Measurements from ENCODE around the gene HIPK4. TPM values are rescaled to one million over a fixed set of nuclear protein-coding genes. Genes with fewer than 3 reads are reported as not detected.

HIPK4 gene
- total and polyA plus RNA-seq, 2 of the 8 experiments (the other 6 are each of a cell fraction or from before 2014, with no cell fraction given) = 0.15 to 0.57 TPM

GRCh38 chr19:40337594-40337993, 52.4 kb downstream of the HIPK4 start:
- CTCF ChIA-PET (ENCODE audit: partially characterized antibody) = interaction anchor here (1.1 kb wide), 2 partner anchors 85 to 177 kb away, joined by 3 read pairs; no protein-coding TSS in a partner anchor

More at GRCh38 chr19:40337594-40337993, 52.4 kb downstream of the HIPK4 start:
- H3K18ac ChIP-seq (ENCODE audit: extremely low read depth, low read length) = no peak overlapping the region
- no peak overlapping the region for H3K9ac ChIP-seq (replicated peaks in 1 of 4; ENCODE audit: extremely low read depth in 1 of 4, low read depth in 3 of 4, low read length in 3 of 4)
- FAIRE-seq (no peak), DNase-seq (ENCODE audit: low read depth in 1 of 2, low spot score in 2 of 2) (no peak)
- no peak overlapping the region for H3K27ac ChIP-seq (ENCODE audit: low read depth, low read length)
- H3K79me2 ChIP-seq (ENCODE audit: control insufficient read depth in 1 of 2, insufficient read depth in 2 of 2, low read length in 2 of 2) = no peaks in the 10 kb centered on the region; a peak in 1 of 4 replicates
- no peak overlapping the region for H3K23ac ChIP-seq (ENCODE audit: insufficient read length)
- 91% methylated on average over 5 of the region's 5 CpGs; no CpG with 5 or more reads in 1 of the 2 experiments for WGBS, 2 experiments (ENCODE audit: extremely low coverage in 1 of 2, insufficient coverage in 1 of 2, insufficient read length in 1 of 2, insufficient replicate concordance in 2 of 2, low coverage in 1 of 2, low lambda C conversion rate in 2 of 2, missing lambda C conversion rate in 1 of 2)
- no peak overlapping the region for H3K4me2 ChIP-seq (ENCODE audit: insufficient read depth in 1 of 2, low read depth in 2 of 2, low read length in 2 of 2)
- POLR2A ChIA-PET (ENCODE audit: partially characterized antibody) = interaction anchor here (0.6 kb wide), 1 partner anchor 96 kb away, joined by 3 read pairs; no protein-coding TSS in a partner anchor
- H3K36me3 ChIP-seq (ENCODE audit: control insufficient read depth in 2 of 4, insufficient read depth in 4 of 4, low read length in 3 of 4) = peaks cover 0 to 5% (median 1%) of the 10 kb centered on the region in 4 experiments; a peak in 6 of 8 replicates
- no peak overlapping the region for H4K91ac ChIP-seq (replicated peaks; ENCODE audit: insufficient read length, low read length)
- H2BK5ac ChIP-seq (ENCODE audit: low read depth, low read length) = no peak overlapping the region
- H3K23me2 ChIP-seq (ENCODE audit: low read depth, low read length) = no peaks in the 10 kb centered on the region
- no peak overlapping the region for H4K5ac ChIP-seq (ENCODE audit: insufficient read length, low read depth, low read length)
- H3K79me1 ChIP-seq (ENCODE audit: low read depth, low read length) = 0 out of 2 replicates have a peak, but pooled peaks cover under 1% of the 10 kb centered on the region
- H3K4me1 ChIP-seq (replicated peaks in 1 of 4; ENCODE audit: control insufficient read depth in 3 of 4, insufficient read depth in 4 of 4, low read length in 3 of 4) = no peaks in the 10 kb centered on the region
- no peak overlapping the region for H3K14ac ChIP-seq (ENCODE audit: insufficient read length)
- no peak overlapping the region for H3K4ac ChIP-seq (replicated peaks; ENCODE audit: insufficient read length, low read depth, low read length)
- H2AK5ac ChIP-seq (ENCODE audit: low read depth, low read length) = no peak overlapping the region
- no peak for TF ChIP-seq SP1 (IDR thresholded peaks at IDR 0.05; ENCODE audit: low read depth, low read length)
- TF ChIP-seq SUZ12 (IDR thresholded peaks at IDR 0.05; ENCODE audit: low read length) = no peak
- TF ChIP-seq CBX5 (IDR thresholded peaks at IDR 0.05; ENCODE audit: low read depth, low read length) = no peak
- TF ChIP-seq TCF12 (IDR thresholded peaks at IDR 0.05; ENCODE audit: low read depth, low read length) = no peak
- no peak for TF ChIP-seq SRF (IDR thresholded peaks at IDR 0.05; ENCODE audit: low read depth, low read length)
- no peak for TF ChIP-seq NRF1 (IDR thresholded peaks at IDR 0.05; ENCODE audit: low read depth, low read length)
- H2BK12ac ChIP-seq (ENCODE audit: low read depth, low read length) = no peak overlapping the region
- H3K9me3 ChIP-seq (ENCODE audit: insufficient read depth in 2 of 2, low read depth in 1 of 2, low read length in 1 of 2) = no peaks in the 10 kb centered on the region
- peaks cover 0 to 3% of the 10 kb centered on the region in 2 experiments for H4K20me1 ChIP-seq (replicated peaks in 1 of 2; ENCODE audit: control insufficient read depth in 1 of 2, insufficient read depth in 2 of 2, low read length in 2 of 2)
- H2BK120ac ChIP-seq (replicated peaks; ENCODE audit: low read depth, low read length) = no peak overlapping the region
- H3K56ac ChIP-seq (replicated peaks; ENCODE audit: insufficient read length, low read depth, low read length) = no peak overlapping the region
- no peak overlapping the region for H2BK20ac ChIP-seq (ENCODE audit: low read length)
- H3K4me3 ChIP-seq (ENCODE audit: extremely low read depth in 1 of 4, insufficient read depth in 2 of 4, low read depth in 3 of 4, low read length in 4 of 4) = no peak overlapping the region
- no peak overlapping the region for H2BK15ac ChIP-seq (ENCODE audit: low read length)
- no peaks in the 10 kb centered on the region for H3K27me3 ChIP-seq (replicated peaks in 1 of 4; ENCODE audit: control insufficient read depth in 3 of 4, extremely low read depth in 1 of 4, insufficient read depth in 3 of 4, low read length in 3 of 4)
- H2AFZ ChIP-seq (ENCODE audit: low read length) = no peak overlapping the region
- H4K8ac ChIP-seq (ENCODE audit: extremely low read depth, insufficient read depth, low read length) = peak overlapping the region; percentile 35; the same call in 1 of the 2 replicates

All from H1 (cell line).